RKO (cell line): ENCODE data around the gene PTPDC1.

ENCODE experiments used
- DNase-seq: peaks from one replicate; pipeline ENCODE4 v3.0.0-alpha.2; 2016; ENCODE audit warnings: low spot score

The PTPDC1 gene

DNA sequence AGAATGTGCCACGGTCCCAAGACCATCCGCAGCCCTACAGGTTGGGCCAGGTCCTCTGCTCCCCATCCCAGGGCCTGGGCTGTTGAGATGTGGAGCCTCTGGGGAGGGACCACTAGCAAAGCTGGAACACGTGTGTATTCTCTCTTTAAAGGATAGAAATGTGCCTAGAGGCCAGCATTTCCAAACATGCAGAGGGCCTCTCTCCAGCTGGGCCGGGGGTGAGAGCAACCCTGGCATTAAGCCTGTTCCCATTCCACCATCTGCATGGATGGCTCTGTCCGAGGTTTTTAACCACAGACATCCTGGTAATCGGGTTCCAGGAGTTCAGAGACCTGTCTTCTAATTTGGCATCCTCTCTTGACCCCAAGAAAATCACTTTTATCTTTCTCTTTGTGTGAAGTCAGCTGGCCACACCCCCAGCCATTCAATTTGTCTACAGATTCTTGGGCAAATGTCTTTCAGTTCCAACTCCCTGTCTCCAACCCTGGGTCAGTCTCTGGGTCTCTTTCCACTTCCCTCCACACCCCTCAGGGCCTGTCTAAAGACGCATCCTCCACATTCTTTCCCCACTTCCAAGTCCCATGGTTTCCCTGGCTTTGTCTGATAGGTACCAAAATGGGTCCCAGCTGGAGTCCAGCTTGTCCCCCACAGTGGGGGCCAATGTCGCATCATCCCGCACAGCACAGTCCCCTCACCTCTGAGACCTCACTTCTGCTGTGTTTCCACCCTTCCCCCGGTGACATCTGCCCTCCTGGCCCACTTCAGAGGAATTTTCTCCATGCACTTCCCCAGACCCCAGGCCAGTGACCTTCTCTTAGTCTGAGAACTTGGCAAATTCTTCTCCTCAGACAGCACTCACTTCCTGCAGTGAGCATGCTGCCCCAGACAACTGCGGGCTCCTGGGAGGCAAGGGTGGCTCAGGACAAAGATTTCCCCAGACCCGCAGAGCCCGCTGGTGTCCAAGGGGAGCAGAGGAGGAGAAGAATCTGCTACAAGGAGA is 56.8 kb downstream of the PTPDC1 start:
- DNase-seq: no peak

DNA sequence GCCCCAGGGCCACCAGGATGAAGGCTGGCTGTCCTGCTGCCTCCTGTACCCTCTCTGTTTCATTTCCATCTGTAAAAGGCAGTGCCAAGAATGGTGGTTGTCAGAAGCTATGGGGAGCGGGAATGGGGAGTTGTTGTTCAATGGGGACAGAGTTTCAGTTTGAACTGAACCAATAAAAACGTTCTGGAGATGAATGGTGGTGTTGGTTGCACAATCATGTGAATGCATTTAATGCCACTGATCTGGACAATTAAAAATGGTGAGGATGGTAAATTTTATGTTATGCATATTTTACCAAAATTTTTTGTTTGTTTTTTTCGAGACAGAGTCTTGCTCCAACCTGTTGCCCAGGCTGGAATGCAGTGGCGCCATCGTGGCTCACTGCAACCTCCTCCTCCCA is 58.1 kb downstream of the PTPDC1 start:
- DNase-seq: no peak

DNA sequence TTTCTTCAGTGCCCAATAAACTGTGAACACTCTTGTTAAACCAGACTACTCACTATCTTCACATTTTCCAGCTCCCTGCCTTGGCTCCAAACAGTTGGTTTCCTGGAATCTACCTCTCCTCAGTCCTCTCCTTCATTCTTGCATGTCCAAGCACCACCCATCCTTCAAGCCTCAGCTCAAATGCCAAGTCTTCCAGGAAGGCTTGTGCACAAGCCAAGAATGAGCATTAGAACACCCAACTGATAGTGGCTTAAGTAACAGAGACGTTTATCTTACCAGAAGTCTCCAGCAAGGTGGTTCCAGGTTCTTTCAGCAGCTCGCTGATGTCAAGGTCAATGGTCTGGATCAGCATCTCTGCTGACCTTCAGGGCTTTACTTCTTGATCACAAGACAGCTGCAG is 60.1 kb downstream of the PTPDC1 start:
- no peak for DNase-seq

DNA sequence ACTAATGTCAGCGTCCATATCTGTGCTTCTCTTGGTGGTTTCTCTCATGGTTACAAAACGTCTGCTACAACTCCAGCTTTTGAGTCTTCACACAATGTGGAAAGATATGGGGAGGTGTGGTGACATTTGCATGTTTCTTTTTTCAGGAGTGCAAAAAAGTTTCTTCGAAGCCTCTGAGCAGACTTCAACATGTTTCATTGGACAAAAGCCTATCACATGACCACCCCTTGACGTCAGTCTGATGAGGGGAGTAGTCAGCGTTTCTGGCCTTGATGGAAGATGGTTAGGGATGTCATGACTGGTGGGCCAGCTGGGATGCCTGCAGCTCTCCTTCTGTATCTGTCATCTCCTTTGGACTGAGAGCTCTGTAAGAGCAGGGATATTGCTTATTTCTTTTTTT is 61.4 kb downstream of the PTPDC1 start:
- DNase-seq: no peak

DNA sequence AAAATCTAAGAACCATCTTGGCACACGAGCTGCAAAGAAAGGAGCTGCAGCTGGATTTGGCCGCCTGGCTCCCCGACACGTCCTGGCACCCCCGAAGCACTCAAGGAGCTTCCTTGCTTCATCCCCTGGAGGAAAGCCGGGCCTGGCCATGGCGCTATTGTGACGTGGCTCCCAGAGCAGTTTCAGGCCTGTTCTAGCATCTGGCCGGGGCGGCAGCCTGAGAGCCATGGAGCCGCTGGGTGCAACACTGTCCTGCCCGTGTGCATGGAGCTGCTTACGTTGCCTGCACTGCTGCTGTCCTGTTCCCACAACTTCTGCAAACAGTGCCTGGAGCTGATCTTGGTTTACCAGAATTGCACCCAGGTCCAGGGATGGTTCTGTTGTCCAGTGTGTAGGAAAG is 63.5 kb downstream of the PTPDC1 start:
- no peak for DNase-seq

DNA sequence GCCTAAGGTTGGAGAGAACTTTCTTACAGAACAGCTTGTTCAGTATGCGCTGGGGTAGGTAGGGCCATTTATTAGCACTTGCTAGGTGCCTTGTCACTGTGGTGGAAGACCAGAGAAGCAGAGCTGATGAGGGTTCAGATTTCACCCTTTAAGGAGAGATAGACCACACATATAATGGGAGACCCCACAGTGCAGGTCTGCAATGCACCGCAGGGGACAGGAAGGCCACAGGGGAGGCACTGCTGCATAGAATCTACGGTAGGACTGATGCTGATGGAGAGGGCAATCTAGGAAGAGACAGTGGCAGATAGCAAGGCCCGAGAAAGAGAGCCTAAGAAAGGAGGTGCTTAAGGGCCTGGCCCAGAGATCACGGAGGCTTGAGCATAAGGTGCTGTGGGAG is 64.2 kb downstream of the PTPDC1 start:
- no peak for DNase-seq

DNA sequence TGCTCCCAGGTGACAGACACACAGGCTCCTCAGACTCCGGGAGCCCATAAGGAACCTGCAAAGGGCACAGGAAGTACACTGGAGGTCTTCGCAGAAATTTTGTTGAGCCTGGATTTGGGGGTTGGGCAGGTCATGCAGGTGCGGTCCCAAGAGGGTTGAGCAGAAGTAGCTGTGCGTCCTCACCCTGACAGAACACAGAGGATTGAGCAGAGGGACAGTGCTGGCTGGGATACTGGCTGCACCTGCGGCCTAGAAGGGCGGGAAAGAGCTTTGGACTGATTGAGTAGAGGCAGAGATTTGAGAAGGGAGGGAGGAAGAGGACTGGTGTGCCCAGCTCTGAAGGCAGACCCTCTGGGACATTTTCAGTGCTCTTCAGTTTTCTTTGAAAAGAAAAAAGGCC is 65.4 kb downstream of the PTPDC1 start:
- no peak for DNase-seq

DNA sequence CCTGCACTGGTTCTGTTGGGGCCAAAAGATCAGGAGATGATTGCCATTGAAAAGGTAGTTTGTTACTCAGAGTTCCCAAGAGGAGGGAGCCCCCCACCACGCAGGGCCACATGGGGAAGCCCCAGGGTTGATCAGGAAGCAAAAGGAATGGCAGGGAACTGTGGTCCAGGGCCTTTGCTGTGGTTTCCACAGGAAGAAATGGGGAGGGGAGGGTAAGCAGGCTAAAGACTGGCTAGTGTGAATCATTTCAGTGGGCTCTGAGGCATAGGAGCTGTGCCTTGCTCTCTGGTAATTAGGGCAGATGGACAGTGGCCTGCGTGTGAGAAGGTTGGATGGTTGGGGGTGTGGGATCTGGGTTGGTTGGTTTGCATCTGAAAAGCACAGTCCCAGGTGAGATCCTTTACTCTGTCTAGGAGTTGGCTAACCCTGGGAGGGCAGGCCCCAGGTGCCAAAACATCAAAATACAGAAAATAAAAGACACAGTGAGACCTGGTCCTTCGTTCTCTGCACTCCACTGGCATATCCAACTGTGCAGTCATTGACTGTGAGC is 66.1 kb downstream of the PTPDC1 start:
- no peak for DNase-seq

DNA sequence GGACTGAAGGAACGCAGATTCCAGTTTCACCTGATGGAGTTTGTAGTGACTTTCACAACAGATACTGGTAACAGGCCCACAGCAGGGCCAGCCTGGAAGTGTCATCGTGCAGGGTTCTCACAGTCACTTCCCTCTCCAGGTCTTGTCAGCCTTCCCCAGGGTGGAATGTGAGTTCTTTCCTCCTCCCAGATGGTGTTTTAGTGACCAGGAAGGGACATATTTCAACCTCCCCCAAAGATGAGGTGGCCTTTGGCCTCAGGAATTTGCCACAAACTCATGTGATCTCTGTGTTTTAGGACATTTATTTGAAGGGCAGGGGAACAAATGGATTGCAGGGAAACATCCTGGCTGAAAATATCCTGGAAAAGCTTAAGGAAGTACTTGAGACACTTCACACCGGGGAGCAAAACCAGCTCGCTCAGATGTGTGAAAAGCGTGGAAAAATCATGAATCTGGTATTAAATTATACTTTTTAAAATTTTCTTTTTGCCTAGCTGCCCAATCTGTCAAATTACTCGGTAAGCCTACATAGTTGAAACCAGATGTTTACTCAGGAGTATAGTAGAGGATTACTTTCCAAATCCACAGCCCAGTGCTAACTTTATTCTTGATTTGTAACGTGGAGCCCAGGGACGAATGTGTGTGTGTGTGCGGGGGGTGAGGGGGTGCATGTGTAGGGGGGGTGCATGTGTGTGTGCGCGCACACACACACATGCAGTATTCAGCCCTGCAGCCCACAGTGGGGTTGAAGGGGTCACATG is 66.8 kb downstream of the PTPDC1 start:
- DNase-seq: no peak

DNA sequence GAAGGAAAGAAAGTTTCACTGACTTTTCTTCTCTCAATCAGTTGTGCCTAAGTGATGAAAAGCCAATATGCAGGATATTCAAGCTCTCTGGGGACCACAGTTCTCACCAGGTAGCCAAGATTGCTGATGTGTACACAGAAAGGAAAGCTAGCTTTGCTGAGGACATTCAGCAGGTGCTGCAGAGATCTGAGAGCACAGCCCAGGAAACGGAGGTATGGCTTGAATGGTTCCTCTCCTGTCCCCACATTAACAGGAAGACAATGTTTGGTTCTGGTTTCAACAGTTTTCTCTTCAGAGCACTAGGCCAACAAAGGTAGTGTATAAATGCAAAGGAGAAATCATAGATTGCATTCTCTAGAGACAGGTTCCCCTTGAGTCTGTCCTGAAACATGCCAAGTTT is 69.6 kb downstream of the PTPDC1 start:
- DNase-seq: no peak

DNA sequence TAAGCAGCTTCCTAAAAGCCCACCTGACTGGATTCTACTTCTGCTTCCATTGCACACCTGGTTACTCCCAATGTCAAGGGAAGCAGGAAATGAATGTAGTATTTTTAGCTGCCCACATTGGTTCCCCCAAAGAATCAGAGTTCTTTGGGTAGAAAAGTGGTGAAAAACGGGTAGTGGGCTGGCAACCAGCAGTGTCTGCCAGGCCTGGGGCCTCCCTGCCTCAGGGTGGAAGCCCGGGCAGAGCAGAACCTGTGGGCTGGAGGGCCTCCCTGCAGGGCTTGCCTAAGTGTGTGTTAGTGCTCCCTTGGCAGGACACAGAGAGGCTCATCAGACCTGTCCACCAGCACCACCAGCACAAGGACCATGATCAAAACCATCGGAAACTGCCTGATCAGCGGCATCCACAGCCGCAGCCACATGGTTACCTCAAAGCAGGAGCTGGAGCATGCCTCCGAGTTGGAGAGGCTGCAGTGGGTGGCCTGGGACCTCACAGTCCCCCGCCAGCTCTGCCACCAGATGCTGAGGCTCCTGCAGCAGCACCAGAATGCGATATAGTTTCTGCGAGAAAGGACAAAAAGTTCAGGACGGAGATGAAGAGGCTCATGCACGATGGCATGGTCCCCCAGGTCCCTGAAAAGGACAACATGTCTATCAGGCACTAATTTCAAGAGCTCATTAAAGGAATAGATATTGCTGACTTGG is 72.2 kb downstream of the PTPDC1 start:
- DNase-seq: no peak

DNA sequence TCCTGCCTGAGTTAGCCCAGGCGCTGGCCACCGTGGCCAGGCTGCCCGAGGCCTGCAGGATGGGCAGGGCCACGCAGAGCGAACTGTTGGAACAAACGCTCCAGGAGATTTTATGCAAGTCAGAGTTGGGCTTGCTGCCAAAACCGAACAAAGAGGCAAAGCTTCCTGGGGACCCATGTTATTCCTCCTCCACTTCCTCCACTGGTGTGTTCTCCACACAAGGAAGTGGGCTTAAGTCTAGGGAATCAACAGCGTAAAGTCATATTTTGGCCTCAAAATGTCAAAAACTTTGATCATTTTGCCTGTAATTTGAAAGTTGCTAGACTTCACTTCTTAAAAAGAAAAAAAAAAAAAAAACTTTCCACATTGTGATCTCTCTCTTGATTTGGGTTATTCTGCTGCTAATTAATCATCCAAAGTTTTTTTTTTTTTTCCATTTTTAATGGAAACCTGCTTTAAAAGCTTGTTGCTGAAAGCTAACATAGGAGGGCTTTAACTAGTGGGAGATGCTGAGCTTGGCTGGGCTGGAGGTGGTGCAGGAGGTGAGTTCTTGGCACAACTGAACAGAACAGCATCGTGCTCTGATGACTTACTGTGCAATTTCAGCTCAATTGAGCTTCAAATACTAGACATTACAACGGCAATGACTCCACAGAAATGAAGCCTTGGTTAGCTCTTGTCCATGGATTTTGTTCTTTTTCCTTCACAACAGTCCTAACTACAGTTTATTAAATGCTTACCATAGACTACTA is 73.0 kb downstream of the PTPDC1 start:
- DNase-seq: no peak
